Astrocyte (in vitro differentiated cells and primary cell): ENCODE results near the gene CRADD. TPM values are rescaled to one million over a fixed set of nuclear protein-coding genes. Genes with fewer than 3 reads are reported as not detected.

Experiments used
- DNase-seq: peaks from one replicate; pipeline ENCODE4 v3.0.0-alpha.2; 2010; ENCODE audit warnings: low read depth
- FAIRE-seq: peaks from 2 replicates; lab custom pipeline; 2011; peaks lifted over from hg19 to GRCh38; lab: Jason Lieb, UNC
- H2AFZ ChIP-seq: 2 replicates; pipeline ENCODE4 v1.6.0; 2012; ENCODE audit warnings: low read depth, low read length, inconsistent platforms
- H3K27ac ChIP-seq: 2 replicates; pipeline ENCODE4 v1.5.1; 2011; ENCODE audit warnings: low read depth, low read length, inconsistent platforms
- H3K27me3 ChIP-seq: 2 replicates; pipeline ENCODE4 v1.6.0; 2011; ENCODE audit warnings: low read length, inconsistent platforms; ENCODE audit not compliant: insufficient read depth
- H3K36me3 ChIP-seq: 2 replicates; pipeline ENCODE4 v1.5.1; 2011; ENCODE audit warnings: low read length, inconsistent platforms; ENCODE audit not compliant: insufficient read depth
- H3K4me1 ChIP-seq: 2 replicates; pipeline ENCODE4 v1.5.1; 2011; ENCODE audit warnings: low read length, inconsistent platforms; ENCODE audit not compliant: insufficient read depth
- H3K4me2 ChIP-seq: 2 replicates; pipeline ENCODE4 v1.6.0; 2012; ENCODE audit warnings: low read length, inconsistent platforms
- H3K4me3 ChIP-seq: 2 replicates; pipeline ENCODE4 v1.5.1; 2011; ENCODE audit warnings: low read depth, mild to moderate bottlenecking, low read length, inconsistent platforms; ENCODE audit not compliant: insufficient read depth
- H3K79me2 ChIP-seq: 2 replicates; pipeline ENCODE4 v1.6.0; 2012; ENCODE audit warnings: mild to moderate bottlenecking, low read length, inconsistent platforms; ENCODE audit not compliant: insufficient read depth
- H3K9ac ChIP-seq: 2 replicates; pipeline ENCODE4 v1.6.0; 2012; ENCODE audit warnings: mild to moderate bottlenecking, low read length, inconsistent platforms
- H3K9me3 ChIP-seq: 2 replicates; pipeline ENCODE4 v1.5.1; 2012; ENCODE audit warnings: low read depth, mild to moderate bottlenecking, low read length, inconsistent platforms; ENCODE audit not compliant: insufficient read depth
- H4K20me1 ChIP-seq: 2 replicates; pipeline ENCODE4 v1.6.0; 2012; ENCODE audit warnings: low read length, inconsistent platforms; ENCODE audit not compliant: insufficient read depth
- H3K27ac Mint-ChIP-seq: one replicate; pipeline ENCODE4 v1.8.0; 2021; ENCODE audit warnings: mild to moderate bottlenecking, mixed read lengths; ENCODE audit not compliant: unreplicated experiment
- H3K27me3 Mint-ChIP-seq: one replicate; pipeline ENCODE4 v1.8.0; 2021; ENCODE audit warnings: low read depth, mixed read lengths; ENCODE audit not compliant: unreplicated experiment
- H3K36me3 Mint-ChIP-seq: one replicate; pipeline ENCODE4 v1.8.0; 2021; ENCODE audit warnings: low read depth, mixed read lengths; ENCODE audit not compliant: unreplicated experiment
- H3K4me1 Mint-ChIP-seq: one replicate; pipeline ENCODE4 v1.8.0; 2021; ENCODE audit warnings: low read depth, mixed read lengths; ENCODE audit not compliant: unreplicated experiment
- H3K4me3 Mint-ChIP-seq: one replicate; pipeline ENCODE4 v1.8.0; 2021; ENCODE audit warnings: mild to moderate bottlenecking, moderate library complexity, mixed read lengths; ENCODE audit not compliant: unreplicated experiment
- H3K9me3 Mint-ChIP-seq: one replicate; pipeline ENCODE4 v1.8.0; 2021; ENCODE audit warnings: mild to moderate bottlenecking, mixed read lengths; ENCODE audit not compliant: unreplicated experiment
- CTCF ChIP-seq: IDR thresholded peaks from 2 replicates; pipeline ENCODE4 v1.5.1; 2011; ENCODE audit warnings: low read depth, mild to moderate bottlenecking, inconsistent platforms, low read length, moderate library complexity; ENCODE audit not compliant: insufficient read depth
- EZH2 ChIP-seq: IDR thresholded peaks from 2 replicates; pipeline ENCODE4 v1.6.1; 2012; ENCODE audit warnings: mild to moderate bottlenecking, low read length, inconsistent platforms; ENCODE audit not compliant: insufficient read depth
- total RNA-seq: library from RNA; stranded (reverse); gene quantifications from 2 replicates; pipeline ENCODE4 v1.2.1, GENCODE V29; 2021

CRADD gene
- total RNA-seq, 1 donor from 2014 or later, result 8.8 TPM

- no peaks in the 10 kb centered on the region for H3K36me3 ChIP-seq
- no peaks in the 10 kb centered on the region for H3K27me3 ChIP-seq
- H3K4me3 Mint-ChIP-seq, result no peak overlapping the region
- H3K9me3 Mint-ChIP-seq, result no peaks in the 10 kb centered on the region
- no peaks in the 10 kb centered on the region for H4K20me1 ChIP-seq
- H3K27ac ChIP-seq, result no peak overlapping the region
- DNase-seq (no peak), FAIRE-seq (no peak)
- no peak overlapping the region for H2AFZ ChIP-seq
- no peaks in the 10 kb centered on the region for H3K9me3 ChIP-seq
- peaks cover 2% of the 10 kb centered on the region for H3K4me1 ChIP-seq
- peaks cover 4% of the 10 kb centered on the region for H3K27me3 Mint-ChIP-seq
- H3K9ac ChIP-seq, result no peak overlapping the region
- H3K4me1 Mint-ChIP-seq, result peaks cover 11% of the 10 kb centered on the region
- no peak for TF ChIP-seq CTCF
- no peak for TF ChIP-seq EZH2
- no peaks in the 10 kb centered on the region for H3K36me3 Mint-ChIP-seq
- H3K79me2 ChIP-seq, result no peaks in the 10 kb centered on the region
- no peak overlapping the region for H3K27ac Mint-ChIP-seq
- no peak overlapping the region for H3K4me2 ChIP-seq
- no peak overlapping the region for H3K4me3 ChIP-seq
Observed at GRCh38 chr12:93760275-93760875, 83.2 kb downstream of the CRADD start.

- FAIRE-seq, result no peak
- Histone ChIP-seq H3K4me3 (no peak overlapping the region), H3K79me2 (no peaks in the 10 kb centered on the region), H3K27ac (no peak overlapping the region), H3K9me3 (no peaks in the 10 kb centered on the region), H3K36me3 (no peaks in the 10 kb centered on the region), H3K4me2 (peak overlapping the region; percentile 35), H3K9ac (no peak overlapping the region), H3K27me3 (no peaks in the 10 kb centered on the region), H3K4me1 (peaks cover 2% of the 10 kb centered on the region), H4K20me1 (no peaks in the 10 kb centered on the region), H2AFZ (no peak overlapping the region)
- TF ChIP-seq EZH2 (no peak), CTCF (no peak)
- Mint-ChIP-seq H3K27me3 (peaks cover 4% of the 10 kb centered on the region), H3K9me3 (no peaks in the 10 kb centered on the region), H3K4me3 (no peak overlapping the region), H3K4me1 (peaks cover 11% of the 10 kb centered on the region), H3K36me3 (no peaks in the 10 kb centered on the region), H3K27ac (no peak overlapping the region)
- peak; percentile 21 for DNase-seq
Observed at GRCh38 chr12:93762059-93762719, 85.0 kb downstream of the CRADD start.

- no peaks in the 10 kb centered on the region for H3K79me2 ChIP-seq
- Mint-ChIP-seq H3K27ac (no peak overlapping the region), H3K27me3 (peaks cover 4% of the 10 kb centered on the region), H3K4me1 (peaks cover 11% of the 10 kb centered on the region), H3K9me3 (no peaks in the 10 kb centered on the region), H3K4me3 (no peak overlapping the region), H3K36me3 (no peaks in the 10 kb centered on the region)
- no peak overlapping the region for H3K4me3 ChIP-seq
- H3K27me3 ChIP-seq, result no peaks in the 10 kb centered on the region
- H2AFZ ChIP-seq, result no peak overlapping the region
- H3K9ac ChIP-seq, result no peak overlapping the region
- DNase-seq (no peak), FAIRE-seq (no peak)
- H4K20me1 ChIP-seq, result no peaks in the 10 kb centered on the region
- TF ChIP-seq EZH2, result no peak
- no peak for TF ChIP-seq CTCF
- H3K27ac ChIP-seq, result no peak overlapping the region
- H3K4me2 ChIP-seq, result no peak overlapping the region
- peaks cover 2% of the 10 kb centered on the region for H3K4me1 ChIP-seq
- no peaks in the 10 kb centered on the region for H3K9me3 ChIP-seq
- H3K36me3 ChIP-seq, result no peaks in the 10 kb centered on the region
Observed at GRCh38 chr12:93762912-93763553, 85.9 kb downstream of the CRADD start.
